SK-N-SH (cell line): ENCODE results near the gene ZNF444. TPM values are rescaled to one million over a fixed set of nuclear protein-coding genes. Genes with fewer than 3 reads are reported as not detected.

Source experiments
- CTCF ChIA-PET: fragments of 300-600, 350-600 bp; formaldehyde crosslinking; extraction: SDS; loops from one replicate; lab custom pipeline; 2021; lab: Yijun Ruan, JAX
- POLR2A ChIA-PET: fragments of 350-600 bp; sonication (Branson Sonifier 250); formaldehyde crosslinking; extraction: SDS; loops from one replicate; lab custom pipeline; 2020; ENCODE audit warnings: antibody characterized with exemption, inconsistent platforms; lab: Yijun Ruan, JAX
- DNase-seq: peaks from one replicate; pipeline ENCODE4 v3.0.0; 2012
- H2AFZ ChIP-seq: fragments of 200-600 bp; sonication (generic); 2 replicates; pipeline ENCODE4 v1.8.1; 2016; ENCODE audit warnings: antibody characterized with exemption, mild to moderate bottlenecking, low read depth
- H3F3A ChIP-seq: fragments of 200-600 bp; sonication (generic); replicated peaks from 2 replicates; pipeline ENCODE3; 2016; ENCODE audit warnings: antibody characterized with exemption, mild to moderate bottlenecking; ENCODE audit not compliant: insufficient read depth
- H3K27ac ChIP-seq, 2 experiments: fragments of 200-500 bp in 1 of 2; fragments of 200-600 bp in 1 of 2; sonication (Bioruptor generic) in 1 of 2; sonication (generic), shearing (Covaris generic) in 1 of 2; 2 replicates each; pipeline versions ENCODE4 v1.5.1 to v1.6.1; 2014 to 2016; ENCODE audit warnings: low read depth in 2 of 2, inconsistent platforms in 1 of 2, low read length in 1 of 2, mild to moderate bottlenecking in 1 of 2, mixed read lengths in 1 of 2
- H3K27me3 ChIP-seq: fragments of 200-600 bp; sonication (generic), shearing (Covaris generic); 2 replicates; pipeline ENCODE4 v1.6.1; 2016; ENCODE audit warnings: mixed run types; ENCODE audit not compliant: insufficient read depth
- H3K36me3 ChIP-seq, 2 experiments: fragments of 200-500 bp in 1 of 2; fragments of 200-600 bp in 1 of 2; sonication (Bioruptor generic) in 1 of 2; sonication (generic) in 1 of 2; replicated peaks in 1 of 2; 2 replicates each; pipeline versions ENCODE3 to v1.5.1; 2014 to 2016; ENCODE audit warnings: low read length in 1 of 2, mild to moderate bottlenecking in 1 of 2; ENCODE audit not compliant: insufficient read depth in 2 of 2, control insufficient read depth in 1 of 2
- H3K4me1 ChIP-seq, 2 experiments: fragments of 200-500 bp in 1 of 2; fragments of 200-600 bp in 1 of 2; sonication (Bioruptor generic) in 1 of 2; sonication (generic), shearing (Covaris generic) in 1 of 2; 2 replicates each; pipeline versions ENCODE4 v1.5.1 to v1.6.1; 2014 to 2016; ENCODE audit warnings: low read depth in 1 of 2, low read length in 1 of 2, mixed run types in 1 of 2; ENCODE audit not compliant: insufficient read depth in 2 of 2, control insufficient read depth in 1 of 2
- H3K4me2 ChIP-seq: fragments of 200-600 bp; sonication (generic), shearing (Covaris generic); 2 replicates; pipeline ENCODE4 v1.6.1; 2017; ENCODE audit warnings: mixed run types
- H3K4me3 ChIP-seq, 2 experiments: fragments of 200-500 bp in 1 of 2; fragments of 200-600 bp in 1 of 2; sonication (Bioruptor generic) in 1 of 2; sonication (generic), shearing (Covaris generic) in 1 of 2; 2 replicates each; pipeline versions ENCODE4 v1.5.1 to v1.8.1; 2014 to 2016; ENCODE audit warnings: low read depth in 2 of 2, inconsistent platforms in 1 of 2, low read length in 1 of 2, mild to moderate bottlenecking in 1 of 2, mixed read lengths in 1 of 2, moderate library complexity in 1 of 2
- H3K79me2 ChIP-seq: fragments of 200-600 bp; sonication (generic); 2 replicates; pipeline ENCODE4 v1.8.1; 2017; ENCODE audit warnings: mild to moderate bottlenecking; ENCODE audit not compliant: insufficient read depth
- H3K9ac ChIP-seq: fragments of 200-600 bp; sonication (generic); 2 replicates; pipeline ENCODE4 v1.6.1; 2017; ENCODE audit warnings: mixed run types
- H3K9me2 ChIP-seq: fragments of 200-600 bp; sonication (generic); 2 replicates; pipeline ENCODE4 v1.6.1; 2017; ENCODE audit warnings: mixed run types
- H3K9me3 ChIP-seq: fragments of 200-600 bp; sonication (generic); 2 replicates; pipeline ENCODE4 v1.6.1; 2017; ENCODE audit warnings: mixed run types, mild to moderate bottlenecking, moderate library complexity
- H4K20me1 ChIP-seq: fragments of 200-600 bp; sonication (generic); 2 replicates; pipeline ENCODE4 v1.6.1; 2017; ENCODE audit warnings: mild to moderate bottlenecking, mixed run types; ENCODE audit not compliant: insufficient read depth
- CHD2 ChIP-seq: fragments of 150-350 bp; IDR thresholded peaks from 2 replicates; pipeline ENCODE4 v1.6.1; 2018; ENCODE audit warnings: low read length; ENCODE audit not compliant: partially characterized antibody
- ELF1 ChIP-seq: IDR thresholded peaks from 2 replicates; pipeline ENCODE4 v1.4.0; 2012
- FOXJ3 ChIP-seq: sonication (generic); formaldehyde crosslinking; IDR thresholded peaks from 2 replicates; pipeline ENCODE4 v1.5.1; 2020; ENCODE audit warnings: mild to moderate bottlenecking, missing genetic modification reagents
- GABPA ChIP-seq: IDR thresholded peaks from 2 replicates; pipeline ENCODE4 v1.4.0; 2012; ENCODE audit warnings: low read depth, mild to moderate bottlenecking
- GATA2 ChIP-seq: sonication (generic); formaldehyde crosslinking; IDR thresholded peaks from 2 replicates; pipeline ENCODE4 v1.5.0; 2020; ENCODE audit warnings: mild to moderate bottlenecking, missing genetic modification reagents
- JUND ChIP-seq: IDR thresholded peaks from 2 replicates; pipeline ENCODE4 v1.4.0; 2012
- MXI1 ChIP-seq: IDR thresholded peaks from 2 replicates; pipeline ENCODE4 v1.6.1; 2012; ENCODE audit warnings: mild to moderate bottlenecking, low read depth, low read length, improper control_type of control experiment
- NFIC ChIP-seq: IDR thresholded peaks from 2 replicates; pipeline ENCODE4 v1.4.0; 2012; ENCODE audit warnings: borderline replicate concordance
- NRF1 ChIP-seq: IDR thresholded peaks from 2 replicates; pipeline ENCODE4 v1.6.1; 2012; ENCODE audit warnings: low read depth, mild to moderate bottlenecking, low read length
- POLR2AphosphoS5 ChIP-seq: IDR thresholded peaks from 2 replicates; pipeline ENCODE4 v1.6.1; 2012; ENCODE audit warnings: low read depth, low read length
- RXRA ChIP-seq: IDR thresholded peaks from 2 replicates; pipeline ENCODE4 v1.4.0; 2012; ENCODE audit warnings: low read depth, mild to moderate bottlenecking, borderline replicate concordance
- TAF1 ChIP-seq: IDR thresholded peaks from 2 replicates; pipeline ENCODE4 v1.6.1; 2012; ENCODE audit warnings: low read depth, mild to moderate bottlenecking, low read length, moderate library complexity, borderline replicate concordance
- TCF12 ChIP-seq: IDR thresholded peaks from 2 replicates; pipeline ENCODE4 v1.4.0; 2012
- USF1 ChIP-seq: IDR thresholded peaks from 2 replicates; pipeline ENCODE4 v1.4.0; 2012; ENCODE audit warnings: low read depth, borderline replicate concordance
- YY1 ChIP-seq: IDR thresholded peaks from 2 replicates; pipeline ENCODE4 v1.4.0; 2012; ENCODE audit warnings: low read depth, mild to moderate bottlenecking
- WGBS: methylation state at CpG from one replicate; pipeline ENCODE4 v1.1.6; 2017; ENCODE audit warnings: low lambda C conversion rate; 5-methylcytosine and 5-hydroxymethylcytosine counted together
- polyA plus RNA-seq, 3 experiments: library from polyadenylated mRNA; depleted of rRNA; stranded (reverse); fragments of >200 nt; gene quantifications; 2 replicates each; pipeline ENCODE4 v1.2.3, GENCODE V29; 2012
- TF ChIP-seq, protein P1 (sequence below): fragments of 200-600 bp; sonication (generic); IDR thresholded peaks from 2 replicates; pipeline ENCODE4 v1.6.1; 2017; ENCODE audit warnings: antibody characterized with exemption, mild to moderate bottlenecking, moderate library complexity
- TF ChIP-seq, protein P2 (sequence below): IDR thresholded peaks from 2 replicates; pipeline ENCODE4 v1.4.0; 2012; ENCODE audit warnings: low read depth, borderline replicate concordance
- TF ChIP-seq, protein P3 (sequence below): IDR thresholded peaks from 2 replicates; pipeline ENCODE4 v1.4.0; 2012; ENCODE audit warnings: low read depth

The ZNF444 gene
- polyA plus RNA-seq (2012; rRNA removed) = 21.8 and 23.2 TPM in 2 replicates
- polyA plus RNA-seq (2012; cell fraction: cytosol; rRNA removed) = 9.6 and 13.9 TPM in 2 replicates
- polyA plus RNA-seq (2012; cell fraction: nucleus; rRNA removed) = 68.1 and 90.5 TPM in 2 replicates

GRCh38 chr19:56140583-56141416 lies at the start of gene ZNF444:
Gene ZNF444, plus strand, starts transcription at chr19:56141287. Its CDS starts 5,625 bp downstream, at chr19:56146912.
- Histone ChIP-seq H3K9me2 (no peaks in the 10 kb centered on the region), H4K20me1 (no peaks in the 10 kb centered on the region), H3K4me2 (peak within 1 kb of the TSS; percentile 88), H3K9me3 (no peaks in the 10 kb centered on the region), H3F3A (no peaks in the 10 kb centered on the region), H3K79me2 (peaks cover 34% of the 10 kb centered on the region), H3K36me3 (peaks cover 0 to 3% of the 10 kb centered on the region in 2 experiments), H3K27me3 (no peaks in the 10 kb centered on the region), H3K9ac (peak within 1 kb of the TSS; percentile 72), H3K4me1 (peaks cover 7 to 21% of the 10 kb centered on the region in 2 experiments; a peak in 3 of 4 replicates), H3K27ac (peak within 1 kb of the TSS; percentile 80 to 83), H3K4me3 (peak within 1 kb of the TSS; percentile 63 to 68), H2AFZ (peak within 1 kb of the TSS; percentile 88)
- TF ChIP-seq RXRA = no peak
- peak; percentile 57 for TF ChIP-seq GABPA
- TF ChIP-seq MXI1 = peak; percentile 45; the same call in 1 of the 2 replicates
- TF ChIP-seq JUND = no peak
- TF ChIP-seq TCF12 = peak; percentile 34; the same call in 1 of the 2 replicates
- TF ChIP-seq NRF1 = peak; percentile 84
- 0 out of 2 replicates have a peak, but pooled peaks have one; percentile 15 for TF ChIP-seq TAF1
- TF ChIP-seq, protein P1, sequence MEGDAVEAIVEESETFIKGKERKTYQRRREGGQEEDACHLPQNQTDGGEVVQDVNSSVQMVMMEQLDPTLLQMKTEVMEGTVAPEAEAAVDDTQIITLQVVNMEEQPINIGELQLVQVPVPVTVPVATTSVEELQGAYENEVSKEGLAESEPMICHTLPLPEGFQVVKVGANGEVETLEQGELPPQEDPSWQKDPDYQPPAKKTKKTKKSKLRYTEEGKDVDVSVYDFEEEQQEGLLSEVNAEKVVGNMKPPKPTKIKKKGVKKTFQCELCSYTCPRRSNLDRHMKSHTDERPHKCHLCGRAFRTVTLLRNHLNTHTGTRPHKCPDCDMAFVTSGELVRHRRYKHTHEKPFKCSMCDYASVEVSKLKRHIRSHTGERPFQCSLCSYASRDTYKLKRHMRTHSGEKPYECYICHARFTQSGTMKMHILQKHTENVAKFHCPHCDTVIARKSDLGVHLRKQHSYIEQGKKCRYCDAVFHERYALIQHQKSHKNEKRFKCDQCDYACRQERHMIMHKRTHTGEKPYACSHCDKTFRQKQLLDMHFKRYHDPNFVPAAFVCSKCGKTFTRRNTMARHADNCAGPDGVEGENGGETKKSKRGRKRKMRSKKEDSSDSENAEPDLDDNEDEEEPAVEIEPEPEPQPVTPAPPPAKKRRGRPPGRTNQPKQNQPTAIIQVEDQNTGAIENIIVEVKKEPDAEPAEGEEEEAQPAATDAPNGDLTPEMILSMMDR = no peak
- peak; percentile 98 for TF ChIP-seq CHD2
- no peak for TF ChIP-seq FOXJ3
- TF ChIP-seq GATA2 (CRISPR knock-in tag) = no peak
- TF ChIP-seq, protein P2, sequence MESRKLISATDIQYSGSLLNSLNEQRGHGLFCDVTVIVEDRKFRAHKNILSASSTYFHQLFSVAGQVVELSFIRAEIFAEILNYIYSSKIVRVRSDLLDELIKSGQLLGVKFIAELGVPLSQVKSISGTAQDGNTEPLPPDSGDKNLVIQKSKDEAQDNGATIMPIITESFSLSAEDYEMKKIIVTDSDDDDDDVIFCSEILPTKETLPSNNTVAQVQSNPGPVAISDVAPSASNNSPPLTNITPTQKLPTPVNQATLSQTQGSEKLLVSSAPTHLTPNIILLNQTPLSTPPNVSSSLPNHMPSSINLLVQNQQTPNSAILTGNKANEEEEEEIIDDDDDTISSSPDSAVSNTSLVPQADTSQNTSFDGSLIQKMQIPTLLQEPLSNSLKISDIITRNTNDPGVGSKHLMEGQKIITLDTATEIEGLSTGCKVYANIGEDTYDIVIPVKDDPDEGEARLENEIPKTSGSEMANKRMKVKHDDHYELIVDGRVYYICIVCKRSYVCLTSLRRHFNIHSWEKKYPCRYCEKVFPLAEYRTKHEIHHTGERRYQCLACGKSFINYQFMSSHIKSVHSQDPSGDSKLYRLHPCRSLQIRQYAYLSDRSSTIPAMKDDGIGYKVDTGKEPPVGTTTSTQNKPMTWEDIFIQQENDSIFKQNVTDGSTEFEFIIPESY = peak; percentile 93
- peak; percentile 88 for TF ChIP-seq YY1
- TF ChIP-seq NFIC = no peak
- TF ChIP-seq, protein P3, sequence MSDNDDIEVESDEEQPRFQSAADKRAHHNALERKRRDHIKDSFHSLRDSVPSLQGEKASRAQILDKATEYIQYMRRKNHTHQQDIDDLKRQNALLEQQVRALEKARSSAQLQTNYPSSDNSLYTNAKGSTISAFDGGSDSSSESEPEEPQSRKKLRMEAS = peak; percentile 53; the same call in 1 of the 2 replicates
- TF ChIP-seq USF1 = peak; percentile 37; the same call in 1 of the 2 replicates
- TF ChIP-seq POLR2AphosphoS5 = peak; percentile 72
- peak; percentile 33 for TF ChIP-seq ELF1
- POLR2A ChIA-PET = interaction anchor here (0.7 to 2.5 kb wide), 2 partner anchors 20 to 21 kb away, joined by 3 to 8 read pairs; no protein-coding TSS in a partner anchor
- CTCF ChIA-PET = interaction anchor here (0.9 to 1.5 kb wide), 4 partner anchors 9 to 64 kb away, joined by 3 to 4 read pairs (median 3); no protein-coding TSS in a partner anchor
- under 1% methylated on average over 38 of the region's 56 CpGs for WGBS
- peak; percentile 96 for DNase-seq
